ENCODE measurements around the gene SPATS1. TPM values are rescaled to one million over a fixed set of nuclear protein-coding genes. Genes with fewer than 3 reads are reported as not detected.

The SPATS1 gene, protein sequence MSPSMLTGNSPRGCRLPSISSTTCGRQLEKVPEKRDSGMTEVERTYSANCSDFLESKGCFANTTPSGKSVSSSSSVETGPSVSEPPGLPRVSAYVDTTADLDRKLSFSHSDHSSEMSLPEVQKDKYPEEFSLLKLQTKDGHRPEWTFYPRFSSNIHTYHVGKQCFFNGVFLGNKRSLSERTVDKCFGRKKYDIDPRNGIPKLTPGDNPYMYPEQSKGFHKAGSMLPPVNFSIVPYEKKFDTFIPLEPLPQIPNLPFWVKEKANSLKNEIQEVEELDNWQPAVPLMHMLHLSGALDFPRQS
- not detected for total RNA-seq

DNA sequence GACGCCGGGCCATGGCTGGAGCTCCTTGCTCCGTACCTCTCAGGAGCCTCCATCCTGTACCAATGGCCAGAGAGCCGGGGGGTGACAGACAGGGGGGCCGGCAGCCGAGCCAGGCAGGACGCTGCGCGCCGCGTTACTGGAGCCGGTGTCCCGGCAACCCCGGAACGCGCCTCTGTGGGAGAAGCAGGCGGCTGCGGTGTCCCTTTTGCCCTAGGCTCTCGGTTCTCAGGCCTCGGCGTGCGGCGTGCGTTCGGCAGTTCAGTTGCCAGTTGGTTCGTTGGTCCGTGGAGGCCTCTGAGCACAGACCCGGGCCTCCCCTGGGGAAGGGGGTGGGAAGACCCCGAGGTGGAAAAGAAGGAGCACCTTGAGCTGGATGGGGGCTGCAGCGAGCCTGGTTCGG, at the start of gene SPATS1:
TSS of gene SPATS1 (plus strand) at position 162 of the 400 bp plus-strand sequence. CDS start 446 bp downstream, outside the sequence.
- Histone ChIP-seq H3K4me1 (peaks cover 13% of the 10 kb centered on the region), H3K9me3 (no peaks in the 10 kb centered on the region), H3K27ac (no peak within 1 kb of the TSS), H3K4me3 (peak within 1 kb of the TSS; percentile 34), H3K36me3 (no peaks in the 10 kb centered on the region), H3K27me3 (peaks cover 21% of the 10 kb centered on the region)
- no peak for DNase-seq (ENCODE audit: low spot score in 2 of 2)
- no peak for TF ChIP-seq CTCF (IDR thresholded peaks at IDR 0.05)
- TF ChIP-seq EP300 (IDR thresholded peaks at IDR 0.05), result no peak
- TF ChIP-seq POLR2AphosphoS5 (IDR thresholded peaks at IDR 0.05), result no peak
- no peak for TF ChIP-seq POLR2A (IDR thresholded peaks at IDR 0.05)
- WGBS, result 9% methylated on average over 21 of the region's 31 CpGs

GRCh38 chr6:44292661-44293365, 49.6 kb upstream of the SPATS1 start:
- TF ChIP-seq POLR2A (IDR thresholded peaks at IDR 0.05) (no peak), POLR2AphosphoS5 (IDR thresholded peaks at IDR 0.05) (no peak), EP300 (IDR thresholded peaks at IDR 0.05) (no peak), CTCF (IDR thresholded peaks at IDR 0.05) (no peak)
- H3K36me3 ChIP-seq, result no peaks in the 10 kb centered on the region
- WGBS, result 73% methylated on average over 4 of the region's 4 CpGs
- no peaks in the 10 kb centered on the region for H3K9me3 ChIP-seq
- H3K4me1 ChIP-seq, result peaks cover 13% of the 10 kb centered on the region
- H3K27ac ChIP-seq, result no peak overlapping the region
- no peak for DNase-seq (ENCODE audit: low spot score in 2 of 2)
- peaks cover 80% of the 10 kb centered on the region for H3K27me3 ChIP-seq
- no peak overlapping the region for H3K4me3 ChIP-seq

GRCh38 chr6:44294832-44295791, 47.3 kb upstream of the SPATS1 start:
- peaks cover 70% of the 10 kb centered on the region for H3K27me3 ChIP-seq
- peaks cover 1% of the 10 kb centered on the region for H3K36me3 ChIP-seq
- no peak overlapping the region for H3K4me3 ChIP-seq
- peaks cover 14% of the 10 kb centered on the region for H3K4me1 ChIP-seq
- WGBS, result 78% methylated on average over 7 of the region's 7 CpGs
- DNase-seq (ENCODE audit: low spot score in 2 of 2), result no peak
- TF ChIP-seq CTCF (IDR thresholded peaks at IDR 0.05) (no peak), EP300 (IDR thresholded peaks at IDR 0.05) (no peak), POLR2AphosphoS5 (IDR thresholded peaks at IDR 0.05) (no peak), POLR2A (IDR thresholded peaks at IDR 0.05) (no peak)
- no peak overlapping the region for H3K27ac ChIP-seq
- H3K9me3 ChIP-seq, result no peaks in the 10 kb centered on the region

DNA sequence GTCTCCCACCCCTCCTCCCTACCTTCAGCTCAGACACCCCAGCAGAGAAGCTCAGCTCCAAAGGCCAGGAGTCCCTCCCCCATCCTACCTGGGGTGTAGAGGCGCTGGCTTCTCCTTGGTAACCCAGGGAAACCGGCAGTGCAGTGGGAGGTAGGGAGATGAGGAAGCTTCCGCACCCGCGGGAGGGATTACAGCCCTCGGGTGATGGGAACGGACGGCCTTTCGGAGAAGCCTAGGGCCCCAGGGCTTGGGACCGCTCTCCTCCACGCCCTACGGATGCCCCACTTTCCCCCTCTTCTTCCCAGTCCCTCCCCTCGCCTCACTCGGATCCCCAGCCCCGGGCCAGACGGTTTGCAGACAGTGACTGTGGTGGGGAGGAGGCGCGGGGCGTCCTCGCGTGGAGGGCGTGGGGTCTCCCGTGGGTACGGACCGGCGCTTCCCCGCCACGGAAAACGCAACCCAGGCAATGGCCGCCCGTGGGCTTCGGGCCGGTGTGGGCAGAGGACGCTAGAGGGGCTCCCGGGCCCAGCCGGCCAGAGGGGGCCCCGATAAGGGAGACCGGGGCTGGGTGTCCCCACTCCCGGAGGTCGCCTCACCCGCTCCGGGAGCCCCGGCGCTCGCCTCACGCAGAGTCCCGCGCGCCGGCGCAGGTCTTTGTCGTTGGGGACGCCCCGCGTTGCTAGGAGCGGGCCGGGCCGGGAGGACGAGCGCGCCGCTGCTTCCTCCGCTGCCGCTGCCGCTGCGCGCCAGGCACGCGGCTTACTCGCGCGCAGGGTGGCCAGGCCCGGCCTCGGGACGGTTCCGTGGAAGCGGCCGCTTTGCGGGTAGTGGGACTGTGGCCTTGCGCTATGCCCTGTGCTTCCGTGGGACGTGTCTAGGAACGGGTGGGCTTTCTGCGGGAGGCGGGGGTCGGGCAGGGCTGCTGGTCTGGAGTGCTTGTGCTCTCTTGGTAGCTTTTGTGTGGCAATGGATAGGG, 45.1 kb upstream of the SPATS1 start:
- no peak for DNase-seq (ENCODE audit: low spot score in 2 of 2)
- Histone ChIP-seq H3K9me3 (no peaks in the 10 kb centered on the region), H3K27me3 (peaks cover 48% of the 10 kb centered on the region), H3K4me3 (peak overlapping the region; percentile 50), H3K36me3 (peaks cover 24% of the 10 kb centered on the region), H3K27ac (no peak overlapping the region), H3K4me1 (peaks cover 14% of the 10 kb centered on the region)
- TF ChIP-seq EP300 (IDR thresholded peaks at IDR 0.05) (no peak), POLR2AphosphoS5 (IDR thresholded peaks at IDR 0.05) (no peak), POLR2A (IDR thresholded peaks at IDR 0.05) (no peak), CTCF (IDR thresholded peaks at IDR 0.05) (no peak)
- 0% methylated on average over 18 of the region's 86 CpGs for WGBS

Data from suprapubic skin (tissue), 4 donors.